GM18498 (cell line): Measurements from ENCODE around the gene DGKQ.
"Not testable (repeated sequence)": the region's sequence is repeated elsewhere in the genome, so short reads cannot be mapped to it uniquely, and the experiment has no call there.

ENCODE experiments used
- ATAC-seq: cut with Tn5 transposase; IDR thresholded peaks from one replicate; pipeline ENCODE4 v1.9.1; 2021; ENCODE audit warnings: mild to moderate bottlenecking, moderate library complexity; ENCODE audit not compliant: unreplicated experiment

Gene DGKQ

GRCh38 chr4:929096-929765, 44.1 kb downstream of the DGKQ start:
- ATAC-seq = no peak

- not testable (repeated sequence) for ATAC-seq
Measured at GRCh38 chr4:927566-927965, 45.8 kb downstream of the DGKQ start.

- no peak for ATAC-seq
Measured at GRCh38 chr4:926538-926937, 46.8 kb downstream of the DGKQ start.

- no peak for ATAC-seq
Measured at GRCh38 chr4:925771-926500, 47.4 kb downstream of the DGKQ start.

- ATAC-seq = no peak
Measured at GRCh38 chr4:925171-925570, 48.2 kb downstream of the DGKQ start.

- no peak for ATAC-seq
Measured at GRCh38 chr4:924107-925096, 49.0 kb downstream of the DGKQ start.

GRCh38 chr4:921830-922331, 51.5 kb downstream of the DGKQ start:
- peak; percentile 65 for ATAC-seq

GRCh38 chr4:919004-919680, 54.2 kb downstream of the DGKQ start:
- not testable (repeated sequence) for ATAC-seq

GRCh38 chr4:918591-918990, 54.8 kb downstream of the DGKQ start:
- not testable (repeated sequence) for ATAC-seq

GRCh38 chr4:917992-918391, 55.4 kb downstream of the DGKQ start:
- no peak for ATAC-seq

GRCh38 chr4:917466-917865, 55.9 kb downstream of the DGKQ start:
- ATAC-seq = no peak

GRCh38 chr4:915595-915994, 57.8 kb downstream of the DGKQ start:
- ATAC-seq = no peak

GRCh38 chr4:915041-915474, 58.3 kb downstream of the DGKQ start:
- no peak for ATAC-seq

GRCh38 chr4:914531-914930, 58.8 kb downstream of the DGKQ start:
- ATAC-seq = no peak

- no peak for ATAC-seq
Measured at GRCh38 chr4:913280-913618, 60.1 kb downstream of the DGKQ start.

- no peak for ATAC-seq
Measured at GRCh38 chr4:912548-913279, 60.7 kb downstream of the DGKQ start.

- ATAC-seq = no peak
Measured at GRCh38 chr4:911871-912490, 61.4 kb downstream of the DGKQ start.

- no peak for ATAC-seq
Measured at GRCh38 chr4:911221-911751, 62.1 kb downstream of the DGKQ start.

GRCh38 chr4:910366-911091, 62.8 kb downstream of the DGKQ start:
- no peak for ATAC-seq
